Activated effector memory CD4-positive, alpha-beta T cell treated with Interleukin-2 at 50 U/mL for 16 hours (primary cell): Measurements from ENCODE around the gene SEPTIN7.
"Not testable (repeated sequence)": the region's sequence is repeated elsewhere in the genome, so short reads cannot be mapped to it uniquely, and the experiment has no call there.

ENCODE experiments used
- DNase-seq: peaks from one replicate; pipeline ENCODE4 v3.0.0-alpha.2; 2020

SEPTIN7 gene

GRCh38 chr7:35800718-35801391 is at the start of gene SEPTIN7:
TSS of gene SEPTIN7 (plus strand) at chr7:35801057. CDS start at chr7:35801210, 153 bp downstream.
- DNase-seq = peak; percentile 99

- no peak for DNase-seq
Observed at GRCh38 chr7:35752742-35753141, 48.1 kb upstream of the SEPTIN7 start.

- DNase-seq = no peak
Observed at GRCh38 chr7:35753761-35754603, 46.9 kb upstream of the SEPTIN7 start.

GRCh38 chr7:35754741-35755140 is 46.1 kb upstream of the SEPTIN7 start:
- no peak for DNase-seq

GRCh38 chr7:35755711-35756110 is 45.1 kb upstream of the SEPTIN7 start:
- DNase-seq = no peak

- DNase-seq = not testable (repeated sequence)
Observed at GRCh38 chr7:35756453-35756852, 44.4 kb upstream of the SEPTIN7 start.

GRCh38 chr7:35757574-35757973 is 43.3 kb upstream of the SEPTIN7 start:
- DNase-seq = no peak

- DNase-seq = no peak
Observed at GRCh38 chr7:35758421-35758820, 42.4 kb upstream of the SEPTIN7 start.

- no peak for DNase-seq
Observed at GRCh38 chr7:35760143-35760745, 40.6 kb upstream of the SEPTIN7 start.

- no peak for DNase-seq
Observed at GRCh38 chr7:35761871-35762677, 38.8 kb upstream of the SEPTIN7 start.

GRCh38 chr7:35762781-35763180 is 38.1 kb upstream of the SEPTIN7 start:
- DNase-seq = no peak

- no peak for DNase-seq
Observed at GRCh38 chr7:35768346-35768745, 32.5 kb upstream of the SEPTIN7 start.

GRCh38 chr7:35771776-35772175 is 29.1 kb upstream of the SEPTIN7 start:
- DNase-seq = no peak

GRCh38 chr7:35773994-35774393 is 26.9 kb upstream of the SEPTIN7 start:
- no peak for DNase-seq

GRCh38 chr7:35776686-35777085 is 24.2 kb upstream of the SEPTIN7 start:
- DNase-seq = no peak

- DNase-seq = no peak
Observed at GRCh38 chr7:35777121-35777520, 23.7 kb upstream of the SEPTIN7 start.

GRCh38 chr7:35780070-35780469 is 20.8 kb upstream of the SEPTIN7 start:
- no peak for DNase-seq

GRCh38 chr7:35781200-35781701 is 19.6 kb upstream of the SEPTIN7 start:
- DNase-seq = no peak

GRCh38 chr7:35781767-35782515 is 18.9 kb upstream of the SEPTIN7 start:
- no peak for DNase-seq

GRCh38 chr7:35784332-35784731 is 16.5 kb upstream of the SEPTIN7 start:
- DNase-seq = no peak

GRCh38 chr7:35785250-35785649 is 15.6 kb upstream of the SEPTIN7 start:
- DNase-seq = no peak

- no peak for DNase-seq
Observed at GRCh38 chr7:35787925-35788324, 12.9 kb upstream of the SEPTIN7 start.
